ENCODE results near the gene PATJ. TPM values are rescaled to one million over a fixed set of nuclear protein-coding genes. Genes with fewer than 3 reads are reported as not detected.
A peak's percentile ranks its signal among the peaks of the same experiment; 100 is the strongest.
"Not testable (repeated sequence)": the region's sequence is repeated elsewhere in the genome, so short reads cannot be mapped to it uniquely, and the experiment has no call there.

Gene PATJ
- total RNA-seq, 4 donors from 2014 or later = 10.6 to 44.8 (median 26.1) TPM

GRCh38 chr1:61887076-61887867 lies 145.0 kb downstream of the PATJ start:
- H3K27ac ChIP-seq = no peak overlapping the region
- intact Hi-C loops (cut with DNase I; ENCODE audit: low total_unique reads) = no loop called here
- no peak for TF ChIP-seq POLR2A (IDR thresholded peaks at IDR 0.05)
- TF ChIP-seq CTCF (IDR thresholded peaks at IDR 0.05) = no peak

DNA sequence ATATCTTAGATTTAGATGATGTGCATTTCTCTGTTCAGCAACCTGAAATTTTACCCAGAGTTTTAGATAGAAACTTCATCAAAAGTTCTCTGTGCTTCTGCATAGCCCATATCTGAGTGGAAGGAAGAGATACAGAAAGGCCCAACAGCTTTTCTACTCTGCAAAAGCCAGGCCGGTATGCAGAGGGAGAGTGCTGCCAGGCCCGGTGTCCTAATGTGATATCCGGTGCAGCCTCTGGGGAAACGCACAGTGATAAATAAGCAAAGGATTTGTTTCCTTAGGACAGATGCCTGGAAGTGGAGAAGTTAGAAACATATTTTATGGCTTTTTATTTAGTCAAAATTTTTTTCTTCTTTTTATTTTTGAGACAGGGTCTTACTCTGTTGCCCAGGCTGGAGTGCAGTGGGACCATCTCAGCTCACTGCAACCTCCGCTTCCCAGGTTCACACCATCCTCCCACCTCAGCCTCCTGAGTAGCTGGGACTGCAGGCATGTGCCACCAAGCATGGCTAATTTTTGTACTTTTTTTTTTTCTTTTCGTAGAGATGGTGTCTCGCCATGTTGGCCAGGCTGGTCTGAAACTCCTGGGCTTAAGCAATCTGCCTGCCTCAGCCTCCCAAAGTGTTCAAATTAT lies 145.8 kb downstream of the PATJ start:
- H3K27ac ChIP-seq = no peak overlapping the region
- H3K4me3 ChIP-seq = no peak overlapping the region
- TF ChIP-seq CTCF (IDR thresholded peaks at IDR 0.05) (no peak), POLR2A (IDR thresholded peaks at IDR 0.05) (no peak)
- peak; percentile 16 to 20 for DNase-seq
- H3K27me3 ChIP-seq = no peaks in the 10 kb centered on the region
- H3K36me3 ChIP-seq = no peaks in the 10 kb centered on the region
- H3K9me3 ChIP-seq = no peaks in the 10 kb centered on the region
- intact Hi-C loops (cut with DNase I; ENCODE audit: low total_unique reads) = no loop called here
- no peaks in the 10 kb centered on the region for H3K4me1 ChIP-seq

More at GRCh38 chr1:61887076-61887867, 145.0 kb downstream of the PATJ start:
- Histone ChIP-seq H3K36me3 (no peaks in the 10 kb centered on the region), H3K4me1 (no peaks in the 10 kb centered on the region), H3K27me3 (no peaks in the 10 kb centered on the region), H3K4me3 (no peak overlapping the region), H3K9me3 (no peaks in the 10 kb centered on the region)
- no peak for DNase-seq

DNA sequence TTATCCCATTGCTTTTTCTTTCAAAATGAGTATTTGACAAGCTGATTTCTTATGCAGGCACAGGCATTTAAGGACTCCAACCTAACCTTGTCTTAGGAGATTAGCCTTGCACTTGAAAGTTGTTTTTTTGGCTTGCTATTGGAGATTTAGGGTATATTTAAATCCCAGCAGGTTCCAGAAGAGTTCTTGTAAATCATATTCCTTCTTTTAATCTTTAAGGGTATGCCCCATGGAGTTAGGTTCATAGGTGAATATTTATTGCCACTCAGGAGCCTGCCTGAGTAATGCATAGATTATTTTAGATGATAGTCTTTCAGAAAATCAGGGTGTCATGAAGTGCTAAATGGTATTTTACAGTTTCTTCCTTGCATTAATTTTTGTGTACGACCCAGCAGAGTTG lies 146.5 kb downstream of the PATJ start:
- Histone ChIP-seq H3K4me1 (no peaks in the 10 kb centered on the region), H3K4me3 (no peak overlapping the region), H3K9me3 (no peaks in the 10 kb centered on the region), H3K27me3 (no peaks in the 10 kb centered on the region), H3K27ac (no peak overlapping the region), H3K36me3 (no peaks in the 10 kb centered on the region)
- no peak for DNase-seq
- intact Hi-C loops (cut with DNase I; ENCODE audit: low total_unique reads) = no loop called here
- no peak for TF ChIP-seq POLR2A (IDR thresholded peaks at IDR 0.05)
- no peak for TF ChIP-seq CTCF (IDR thresholded peaks at IDR 0.05)

- H3K27ac ChIP-seq; H3K4me3 ChIP-seq; H3K36me3 ChIP-seq; H3K4me1 ChIP-seq; H3K27me3 ChIP-seq; H3K9me3 ChIP-seq; intact Hi-C loops (cut with DNase I; ENCODE audit: low total_unique reads); DNase-seq: not testable (repeated sequence)
These were observed 148.2 kb downstream of the PATJ start for GRCh38 chr1:61890435-61890834.

DNA sequence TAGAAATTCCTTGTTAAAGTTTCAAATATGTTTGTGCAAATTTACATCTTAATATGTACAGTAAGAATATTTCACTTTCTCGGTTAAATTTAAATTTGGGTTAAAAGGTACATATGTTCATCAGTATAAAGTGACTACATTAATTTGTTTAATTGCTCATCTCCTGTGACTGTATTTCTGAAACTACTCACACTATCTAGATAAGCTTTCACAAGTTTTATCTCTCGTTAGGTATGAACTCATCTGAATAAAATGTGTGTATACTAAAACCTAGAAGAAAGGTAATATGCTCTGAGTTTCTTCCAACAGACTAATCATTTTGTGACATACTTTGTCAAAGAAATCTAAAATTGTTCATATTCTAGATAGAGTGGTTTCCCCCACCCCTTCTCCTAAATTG lies 150.7 kb downstream of the PATJ start:
- Histone ChIP-seq H3K27ac (no peak overlapping the region), H3K27me3 (no peaks in the 10 kb centered on the region), H3K4me3 (no peak overlapping the region), H3K4me1 (no peaks in the 10 kb centered on the region), H3K36me3 (no peaks in the 10 kb centered on the region), H3K9me3 (no peaks in the 10 kb centered on the region)
- TF ChIP-seq CTCF (IDR thresholded peaks at IDR 0.05) = no peak
- TF ChIP-seq POLR2A (IDR thresholded peaks at IDR 0.05) = no peak
- no peak for DNase-seq
- intact Hi-C loops (cut with DNase I; ENCODE audit: low total_unique reads) = no loop called here

GRCh38 chr1:61894296-61894695 lies 152.0 kb downstream of the PATJ start:
- H3K9me3 ChIP-seq = not testable (repeated sequence)

More at GRCh38 chr1:61894296-61894695, 152.0 kb downstream of the PATJ start:
- intact Hi-C loops (cut with DNase I; ENCODE audit: low total_unique reads); H3K36me3 ChIP-seq; DNase-seq; H3K27ac ChIP-seq; H3K27me3 ChIP-seq; H3K4me3 ChIP-seq; H3K4me1 ChIP-seq: not testable (repeated sequence)
